Measurements from ENCODE around the gene CLRN1. TPM values are rescaled to one million over a fixed set of nuclear protein-coding genes. Genes with fewer than 3 reads are reported as not detected.

Gene CLRN1
- total and polyA plus RNA-seq, 9 of the 15 experiments (the other 6 are each of a cell fraction or from before 2014, with no cell fraction given): not detected

Other genes starting within 250 kb of the CLRN1 start
- 39.0 and 52.8 TPM in 2 replicates for gene SIAH2, start 209.6 kb downstream of the CLRN1 start, total RNA-seq (2014; rRNA removed)
- 22.6 and 23.4 TPM in 2 replicates for gene SIAH2, start 209.6 kb downstream of the CLRN1 start, total RNA-seq (2014; rRNA removed; fragmentation: Illumina TruSeq; extraction: Trizol)
- gene SIAH2, start 209.6 kb downstream of the CLRN1 start, total RNA-seq (2015; rRNA removed; fragmentation: Illumina TruSeq; extraction: Trizol): 24.6 and 24.8 TPM in 2 replicates
- gene SIAH2, start 209.6 kb downstream of the CLRN1 start, total RNA-seq (2021): 32.9 and 33.6 TPM in 2 replicates
- 34.9 and 37.8 TPM in 2 replicates for gene SIAH2, start 209.6 kb downstream of the CLRN1 start, polyA plus RNA-seq (2011; rRNA removed)
- 26.9 and 34.4 TPM in 2 replicates for gene SIAH2, start 209.6 kb downstream of the CLRN1 start, polyA plus RNA-seq (2014; fragmentation: Illumina TruSeq; extraction: Trizol)
- gene SIAH2, start 209.6 kb downstream of the CLRN1 start, polyA plus RNA-seq (2014; fragmentation: Nextera tagmentation; extraction: Ambion mirVana): 1 to 10 TPM; 4.8 to 7.5 TPM
- 29.9 and 34.5 TPM in 2 replicates for gene SIAH2, start 209.6 kb downstream of the CLRN1 start, polyA plus RNA-seq (2014; rRNA removed)
- gene MINDY4B, start 67.3 kb downstream of the CLRN1 start, total RNA-seq (2014; rRNA removed): not detected in 2 replicates
- not detected in 2 replicates for gene MINDY4B, start 67.3 kb downstream of the CLRN1 start, total RNA-seq (2014; rRNA removed; fragmentation: Illumina TruSeq; extraction: Trizol)
- not detected in 2 replicates for gene MINDY4B, start 67.3 kb downstream of the CLRN1 start, total RNA-seq (2015; rRNA removed; fragmentation: Illumina TruSeq; extraction: Trizol)
- not detected in 2 replicates for gene MINDY4B, start 67.3 kb downstream of the CLRN1 start, total RNA-seq (2021)
- gene MINDY4B, start 67.3 kb downstream of the CLRN1 start, polyA plus RNA-seq (2011; rRNA removed): not detected in 2 replicates
- not detected in 2 replicates for gene MINDY4B, start 67.3 kb downstream of the CLRN1 start, polyA plus RNA-seq (2014; fragmentation: Illumina TruSeq; extraction: Trizol)
- gene MINDY4B, start 67.3 kb downstream of the CLRN1 start, polyA plus RNA-seq (2014; fragmentation: Nextera tagmentation; extraction: Ambion mirVana): not detected
- not detected in 2 replicates for gene MINDY4B, start 67.3 kb downstream of the CLRN1 start, polyA plus RNA-seq (2014; rRNA removed)
- not detected in 2 replicates for gene MED12L, start 112.9 kb upstream of the CLRN1 start, total RNA-seq (2014; rRNA removed)
- gene MED12L, start 112.9 kb upstream of the CLRN1 start, total RNA-seq (2014; rRNA removed; fragmentation: Illumina TruSeq; extraction: Trizol): not detected in 2 replicates
- not detected in 2 replicates for gene MED12L, start 112.9 kb upstream of the CLRN1 start, total RNA-seq (2015; rRNA removed; fragmentation: Illumina TruSeq; extraction: Trizol)
- gene MED12L, start 112.9 kb upstream of the CLRN1 start, total RNA-seq (2021): not detected in 2 replicates
- not detected in 2 replicates for gene MED12L, start 112.9 kb upstream of the CLRN1 start, polyA plus RNA-seq (2011; rRNA removed)
- gene MED12L, start 112.9 kb upstream of the CLRN1 start, polyA plus RNA-seq (2014; fragmentation: Illumina TruSeq; extraction: Trizol): not detected in 2 replicates
- gene MED12L, start 112.9 kb upstream of the CLRN1 start, polyA plus RNA-seq (2014; fragmentation: Nextera tagmentation; extraction: Ambion mirVana): not detected
- not detected in 2 replicates for gene MED12L, start 112.9 kb upstream of the CLRN1 start, polyA plus RNA-seq (2014; rRNA removed)
- not detected in 2 replicates for gene GPR171, start 230.5 kb upstream of the CLRN1 start, total RNA-seq (2014; rRNA removed)
- not detected in 2 replicates for gene GPR171, start 230.5 kb upstream of the CLRN1 start, total RNA-seq (2014; rRNA removed; fragmentation: Illumina TruSeq; extraction: Trizol)
- not detected in 2 replicates for gene GPR171, start 230.5 kb upstream of the CLRN1 start, total RNA-seq (2015; rRNA removed; fragmentation: Illumina TruSeq; extraction: Trizol)
- gene GPR171, start 230.5 kb upstream of the CLRN1 start, total RNA-seq (2021): 0.11 TPM in 1 of 2 replicates, not detected in the other
- gene GPR171, start 230.5 kb upstream of the CLRN1 start, polyA plus RNA-seq (2011; rRNA removed): not detected in 2 replicates
- gene GPR171, start 230.5 kb upstream of the CLRN1 start, polyA plus RNA-seq (2014; fragmentation: Illumina TruSeq; extraction: Trizol): not detected in 2 replicates
- gene GPR171, start 230.5 kb upstream of the CLRN1 start, polyA plus RNA-seq (2014; fragmentation: Nextera tagmentation; extraction: Ambion mirVana): not detected
- not detected in 2 replicates for gene GPR171, start 230.5 kb upstream of the CLRN1 start, polyA plus RNA-seq (2014; rRNA removed)

Measured in K562 (cell line).